ENCODE measurements around the gene IL36A.

DNA sequence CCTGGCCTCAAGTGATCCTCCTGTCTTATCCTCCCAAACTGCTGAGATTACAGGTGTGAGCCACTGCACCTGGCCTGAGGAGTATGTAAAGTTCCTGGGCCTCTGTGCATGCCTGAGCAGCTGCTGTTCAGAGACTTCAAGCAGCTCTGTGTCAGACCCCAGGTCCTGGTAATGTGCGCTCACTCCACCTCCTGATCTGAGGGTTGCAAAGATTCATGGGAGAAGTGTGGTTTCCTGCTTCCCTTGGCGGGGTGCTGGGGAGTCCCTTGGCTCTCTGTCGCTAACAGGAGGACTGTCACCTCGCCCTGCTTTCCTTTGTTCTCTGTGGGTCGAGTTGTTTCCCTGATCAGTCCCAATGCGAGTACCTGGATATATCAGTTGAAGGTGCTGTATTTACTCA is 8.6 kb upstream of the IL36A start:
- no peak for TF ChIP-seq GATA2 (IDR thresholded peaks at IDR 0.05; ENCODE audit: low read depth, low read length)
- TF ChIP-seq GATA3 (IDR thresholded peaks at IDR 0.05; ENCODE audit: low read depth, low read length): no peak
